Measurements from ENCODE around the gene AK4. TPM values are rescaled to one million over a fixed set of nuclear protein-coding genes. Genes with fewer than 3 reads are reported as not detected.

The AK4 gene
- polyA plus RNA-seq, 2 of the 4 experiments (the other 2 are of a cell fraction), result 10.6 to 25.9 TPM

DNA sequence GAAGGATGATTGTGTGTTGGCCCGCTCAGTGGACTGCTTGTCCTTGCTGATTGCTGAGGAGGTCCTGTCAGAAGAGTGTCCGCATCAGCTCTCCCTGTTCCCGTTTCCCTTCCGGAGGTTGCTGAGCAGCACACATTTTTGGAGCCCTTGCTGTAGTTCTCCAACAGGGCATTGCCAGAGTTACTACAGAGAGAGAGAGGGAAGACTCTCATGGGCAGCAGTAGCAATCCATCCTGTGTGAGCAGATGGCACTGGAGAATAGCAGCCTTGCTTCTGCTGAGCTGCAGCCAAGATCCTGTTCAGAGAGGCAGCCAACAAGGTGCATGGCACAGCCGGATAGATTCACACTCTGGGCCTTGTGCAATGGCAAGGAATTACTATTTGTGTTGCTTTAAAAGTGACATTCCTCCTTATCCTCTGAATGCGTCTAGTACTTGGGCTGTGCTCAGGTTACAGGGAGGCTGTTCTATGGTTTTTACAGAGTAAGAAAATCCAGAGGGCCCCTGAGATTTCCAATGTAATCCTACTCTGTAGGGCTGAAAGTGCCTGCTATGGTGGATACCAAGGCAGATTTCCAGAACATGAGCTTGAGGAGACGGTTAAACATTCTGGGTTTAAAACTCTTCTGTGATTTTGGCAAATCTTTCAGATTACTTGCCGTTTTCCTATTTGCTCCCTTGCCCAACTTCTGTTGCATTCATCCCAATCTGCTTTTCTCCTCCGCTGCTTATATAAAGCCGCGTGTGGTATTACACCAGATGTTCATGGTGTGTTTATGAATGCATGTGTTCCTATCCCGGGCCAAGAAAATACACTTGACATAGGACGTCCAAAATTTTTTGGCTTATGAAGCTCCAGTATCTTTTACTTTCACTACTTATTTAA is 27.4 kb downstream of the AK4 start:
- Histone ChIP-seq H3K4me1 (peaks cover 16% of the 10 kb centered on the region), H3K4me2 (no peak overlapping the region), H3K27ac (no peak overlapping the region), H3K4me3 (no peak overlapping the region), H3K9me3 (no peaks in the 10 kb centered on the region)
- WGBS (ENCODE audit: missing lambda C conversion rate), result 83% methylated on average over 11 of the region's 13 CpGs
- no peak for ATAC-seq
- FAIRE-seq, result no peak
- ChIA-PET CTCF (no interaction called here), POLR2A (no interaction called here)
- TF ChIP-seq EP300 (IDR thresholded peaks at IDR 0.05) (no peak), JUNB (IDR thresholded peaks at IDR 0.05) (no peak), TFCP2L1 (CRISPR knock-in tag; IDR thresholded peaks at IDR 0.05) (no peak), EHMT2 (IDR thresholded peaks at IDR 0.05; ENCODE audit: low read depth) (no peak), JUN (IDR thresholded peaks at IDR 0.05) (no peak), EHF (CRISPR knock-in tag; IDR thresholded peaks at IDR 0.05) (no peak), NPAS2 (CRISPR knock-in tag; IDR thresholded peaks at IDR 0.05; ENCODE audit: borderline replicate concordance) (no peak), CHD4 (IDR thresholded peaks at IDR 0.05; ENCODE audit: borderline replicate concordance) (no peak)
- TF ChIP-seq, protein P1, sequence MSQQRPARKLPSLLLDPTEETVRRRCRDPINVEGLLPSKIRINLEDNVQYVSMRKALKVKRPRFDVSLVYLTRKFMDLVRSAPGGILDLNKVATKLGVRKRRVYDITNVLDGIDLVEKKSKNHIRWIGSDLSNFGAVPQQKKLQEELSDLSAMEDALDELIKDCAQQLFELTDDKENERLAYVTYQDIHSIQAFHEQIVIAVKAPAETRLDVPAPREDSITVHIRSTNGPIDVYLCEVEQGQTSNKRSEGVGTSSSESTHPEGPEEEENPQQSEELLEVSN (IDR thresholded peaks at IDR 0.05; ENCODE audit: borderline replicate concordance, low read depth), result no peak
- DNase-seq (ENCODE audit: low read depth in 1 of 2, low spot score in 1 of 2), result no peak

DNA sequence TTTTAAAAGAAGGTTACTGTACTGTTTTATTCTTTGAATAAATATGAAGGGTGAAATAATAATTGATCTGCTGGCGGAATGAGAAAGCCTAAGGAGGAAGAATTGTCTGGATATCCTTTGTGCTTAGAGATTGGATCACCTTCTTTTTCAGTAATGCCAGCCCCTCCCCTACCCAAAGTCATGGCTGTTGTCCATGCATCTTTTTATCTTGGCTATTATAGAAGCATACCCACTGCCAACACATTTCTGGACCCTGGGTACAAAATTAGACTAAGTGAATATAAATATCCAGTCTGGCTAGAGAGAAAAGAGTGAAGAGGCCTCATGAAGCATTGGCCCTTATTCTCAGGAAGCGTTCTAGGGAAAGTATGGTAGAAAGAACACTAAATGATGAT is 28.1 kb downstream of the AK4 start:
- no peak for FAIRE-seq
- peaks cover 16% of the 10 kb centered on the region for H3K4me1 ChIP-seq
- no peaks in the 10 kb centered on the region for H3K9me3 ChIP-seq
- ATAC-seq, result no peak
- 96% methylated on average over 2 of the region's 2 CpGs for WGBS (ENCODE audit: missing lambda C conversion rate)
- H3K4me2 ChIP-seq, result no peak overlapping the region
- CTCF ChIA-PET, result no interaction called here
- no peak for TF ChIP-seq HOXB13 (CRISPR knock-in tag; IDR thresholded peaks at IDR 0.05; ENCODE audit: low read depth)
- H3K27ac ChIP-seq, result no peak overlapping the region
- POLR2A ChIA-PET, result no interaction called here
- H3K4me3 ChIP-seq, result no peak overlapping the region
- no peak for DNase-seq (ENCODE audit: low read depth in 1 of 2, low spot score in 1 of 2)

DNA sequence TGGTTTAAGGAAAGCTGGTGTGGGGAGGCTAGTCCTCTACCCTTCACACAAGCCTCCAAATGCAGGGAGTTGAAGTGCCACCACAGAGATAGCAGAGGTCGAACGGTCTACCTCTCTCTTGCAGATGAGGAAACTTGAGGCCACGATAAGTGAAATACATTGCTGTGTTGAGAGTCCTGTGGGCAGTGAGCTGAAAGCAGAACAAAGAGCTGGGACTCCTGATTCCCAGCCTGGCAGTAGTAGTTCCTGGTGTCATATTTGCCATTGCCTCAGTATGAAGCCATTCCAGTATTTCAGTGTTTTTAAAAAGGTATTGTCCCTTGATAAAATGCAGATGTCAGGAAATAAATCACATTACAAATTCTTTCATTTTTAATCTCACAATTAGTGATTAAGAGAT is 28.6 kb downstream of the AK4 start:
- CTCF ChIA-PET, result no interaction called here
- peaks cover 16% of the 10 kb centered on the region for H3K4me1 ChIP-seq
- no peak for FAIRE-seq
- H3K4me3 ChIP-seq, result no peak overlapping the region
- POLR2A ChIA-PET, result no interaction called here
- H3K27ac ChIP-seq, result no peak overlapping the region
- 90% methylated on average over 3 of the region's 3 CpGs for WGBS (ENCODE audit: missing lambda C conversion rate)
- TF ChIP-seq EP300 (IDR thresholded peaks at IDR 0.05), result no peak
- no peak for TF ChIP-seq HOXA7 (CRISPR knock-in tag; IDR thresholded peaks at IDR 0.05)
- TF ChIP-seq, protein P2, sequence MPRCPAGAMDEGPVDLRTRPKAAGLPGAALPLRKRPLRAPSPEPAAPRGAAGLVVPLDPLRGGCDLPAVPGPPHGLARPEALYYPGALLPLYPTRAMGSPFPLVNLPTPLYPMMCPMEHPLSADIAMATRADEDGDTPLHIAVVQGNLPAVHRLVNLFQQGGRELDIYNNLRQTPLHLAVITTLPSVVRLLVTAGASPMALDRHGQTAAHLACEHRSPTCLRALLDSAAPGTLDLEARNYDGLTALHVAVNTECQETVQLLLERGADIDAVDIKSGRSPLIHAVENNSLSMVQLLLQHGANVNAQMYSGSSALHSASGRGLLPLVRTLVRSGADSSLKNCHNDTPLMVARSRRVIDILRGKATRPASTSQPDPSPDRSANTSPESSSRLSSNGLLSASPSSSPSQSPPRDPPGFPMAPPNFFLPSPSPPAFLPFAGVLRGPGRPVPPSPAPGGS (IDR thresholded peaks at IDR 0.05), result no peak
- TF ChIP-seq, protein P3, sequence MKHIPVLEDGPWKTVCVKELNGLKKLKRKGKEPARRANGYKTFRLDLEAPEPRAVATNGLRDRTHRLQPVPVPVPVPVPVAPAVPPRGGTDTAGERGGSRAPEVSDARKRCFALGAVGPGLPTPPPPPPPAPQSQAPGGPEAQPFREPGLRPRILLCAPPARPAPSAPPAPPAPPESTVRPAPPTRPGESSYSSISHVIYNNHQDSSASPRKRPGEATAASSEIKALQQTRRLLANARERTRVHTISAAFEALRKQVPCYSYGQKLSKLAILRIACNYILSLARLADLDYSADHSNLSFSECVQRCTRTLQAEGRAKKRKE (CRISPR knock-in tag; IDR thresholded peaks at IDR 0.05; ENCODE audit: low read depth), result no peak
- TF ChIP-seq KDM5A (IDR thresholded peaks at IDR 0.05), result no peak
- TF ChIP-seq RNF2 (IDR thresholded peaks at IDR 0.05; ENCODE audit: borderline replicate concordance, low read depth), result no peak
- TF ChIP-seq POLR2A (IDR thresholded peaks at IDR 0.05; ENCODE audit: low read length), result no peak
- no peak for TF ChIP-seq HOXB13 (CRISPR knock-in tag; IDR thresholded peaks at IDR 0.05; ENCODE audit: low read depth)
- no peak for TF ChIP-seq MYC (IDR thresholded peaks at IDR 0.05; ENCODE audit: borderline replicate concordance, low read length)
- TF ChIP-seq EHMT2 (IDR thresholded peaks at IDR 0.05; ENCODE audit: low read depth), result no peak
- no peak for TF ChIP-seq RARB (CRISPR knock-in tag; IDR thresholded peaks at IDR 0.05)
- DNase-seq (ENCODE audit: low read depth in 1 of 2, low spot score in 1 of 2), result no peak
- ATAC-seq, result no peak
- no peaks in the 10 kb centered on the region for H3K9me3 ChIP-seq
- H3K4me2 ChIP-seq, result no peak overlapping the region
